Measurements from ENCODE around the gene SMIM41.

SMIM41 gene

DNA sequence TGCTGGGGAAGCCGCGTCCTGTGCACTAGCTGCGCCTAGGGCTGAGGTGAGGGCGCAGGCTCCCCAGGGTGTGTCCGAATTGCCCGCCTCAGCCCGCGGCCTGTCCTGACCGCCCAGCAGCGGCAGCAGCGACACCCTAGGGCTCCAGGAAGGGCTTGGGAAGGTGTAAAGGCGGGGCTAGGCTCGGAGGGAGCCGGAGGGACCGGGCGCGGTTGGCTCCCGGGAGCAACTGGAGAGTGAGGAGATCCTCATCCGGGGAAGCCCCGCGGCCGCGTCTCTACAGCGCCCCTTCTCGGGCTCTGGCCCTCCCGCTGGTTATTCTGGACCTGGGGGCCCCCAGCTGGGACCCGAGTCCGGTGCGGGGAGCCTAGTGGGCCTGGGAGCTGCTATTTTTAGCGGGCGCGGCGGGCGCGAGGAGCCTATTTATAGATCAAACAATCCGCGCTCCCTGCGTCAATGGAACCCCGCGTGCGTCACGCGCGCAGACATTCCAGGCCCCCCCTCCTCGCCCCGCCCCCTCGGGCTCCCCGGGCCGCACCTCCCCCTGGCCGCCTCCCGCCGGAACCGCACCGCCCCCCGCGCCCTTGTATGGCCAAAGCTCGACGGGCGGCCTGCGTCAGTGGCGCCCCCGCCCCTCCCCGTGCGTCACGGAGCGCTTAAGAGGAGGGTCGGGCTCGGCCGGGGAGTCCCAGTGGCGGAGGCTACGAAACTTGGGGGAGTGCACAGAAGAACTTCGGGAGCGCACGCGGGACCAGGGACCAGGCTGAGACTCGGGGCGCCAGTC, 28.6 kb upstream of the SMIM41 start, which contains the start of gene NR4A1:
Gene NR4A1, plus strand, starts transcription at position 685 of the 784 bp plus-strand sequence. CDS start 2,887 bp downstream, outside the sequence.
- peak; percentile 96 for DNase-seq (ENCODE audit: low spot score)

- DNase-seq (ENCODE audit: low spot score) = no peak
Measured at GRCh38 chr12:52052468-52053186, 26.9 kb upstream of the SMIM41 start.

GRCh38 chr12:52053536-52054209, 25.8 kb upstream of the SMIM41 start:
- no peak for DNase-seq (ENCODE audit: low spot score)

DNA sequence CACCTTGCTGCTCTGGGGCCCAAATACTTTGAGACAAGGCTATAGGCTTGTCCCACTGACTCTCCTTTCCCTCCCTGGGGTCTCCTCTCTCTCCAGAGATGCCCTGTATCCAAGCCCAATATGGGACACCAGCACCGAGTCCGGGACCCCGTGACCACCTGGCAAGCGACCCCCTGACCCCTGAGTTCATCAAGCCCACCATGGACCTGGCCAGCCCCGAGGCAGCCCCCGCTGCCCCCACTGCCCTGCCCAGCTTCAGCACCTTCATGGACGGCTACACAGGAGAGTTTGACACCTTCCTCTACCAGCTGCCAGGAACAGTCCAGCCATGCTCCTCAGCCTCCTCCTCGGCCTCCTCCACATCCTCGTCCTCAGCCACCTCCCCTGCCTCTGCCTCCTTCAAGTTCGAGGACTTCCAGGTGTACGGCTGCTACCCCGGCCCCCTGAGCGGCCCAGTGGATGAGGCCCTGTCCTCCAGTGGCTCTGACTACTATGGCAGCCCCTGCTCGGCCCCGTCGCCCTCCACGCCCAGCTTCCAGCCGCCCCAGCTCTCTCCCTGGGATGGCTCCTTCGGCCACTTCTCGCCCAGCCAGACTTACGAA, 25.2 kb upstream of the SMIM41 start:
- no peak for DNase-seq (ENCODE audit: low spot score)

- no peak for DNase-seq (ENCODE audit: low spot score)
Measured at GRCh38 chr12:52054833-52055730, 24.4 kb upstream of the SMIM41 start.

DNA sequence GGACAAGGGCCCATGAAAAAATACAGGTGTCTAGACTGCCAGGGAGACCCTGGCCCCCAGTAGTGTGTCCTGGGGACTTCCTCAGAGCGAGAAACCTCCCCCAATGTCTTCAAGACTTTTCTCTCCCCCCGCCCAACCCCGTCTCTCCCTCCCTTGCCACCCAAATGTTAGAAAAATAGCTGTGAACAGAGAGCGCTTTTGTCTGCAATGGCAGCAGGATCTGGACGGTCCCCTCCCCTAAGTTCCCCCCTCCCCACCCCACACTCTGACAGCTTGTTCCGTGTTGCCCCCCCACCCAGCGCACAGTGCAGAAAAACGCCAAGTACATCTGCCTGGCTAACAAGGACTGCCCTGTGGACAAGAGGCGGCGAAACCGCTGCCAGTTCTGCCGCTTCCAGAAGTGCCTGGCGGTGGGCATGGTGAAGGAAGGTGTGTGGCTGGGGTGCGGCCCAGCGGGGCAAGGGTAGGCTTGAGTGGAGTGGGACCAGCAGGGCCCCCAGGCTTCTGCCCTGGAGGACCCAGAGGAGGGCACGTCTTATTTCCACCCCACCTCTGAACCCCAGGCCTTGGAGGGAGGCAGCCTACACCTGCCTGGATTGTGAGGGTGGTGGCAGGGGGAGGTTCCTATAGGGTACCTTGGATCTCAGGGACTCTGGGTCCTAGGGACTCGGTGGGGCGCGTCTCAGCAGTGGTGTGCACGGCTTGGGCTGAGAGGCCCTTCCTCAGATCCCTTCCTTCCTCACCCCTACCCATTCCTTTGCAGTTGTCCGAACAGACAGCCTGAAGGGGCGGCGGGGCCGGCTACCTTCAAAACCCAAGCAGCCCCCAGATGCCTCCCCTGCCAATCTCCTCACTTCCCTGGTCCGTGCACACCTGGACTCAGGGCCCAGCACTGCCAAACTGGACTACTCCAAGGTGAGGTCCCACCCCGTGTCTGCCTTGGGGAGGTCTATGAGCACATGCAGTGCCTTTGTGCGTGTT, 23.5 kb upstream of the SMIM41 start:
- no peak for DNase-seq (ENCODE audit: low spot score)

DNA sequence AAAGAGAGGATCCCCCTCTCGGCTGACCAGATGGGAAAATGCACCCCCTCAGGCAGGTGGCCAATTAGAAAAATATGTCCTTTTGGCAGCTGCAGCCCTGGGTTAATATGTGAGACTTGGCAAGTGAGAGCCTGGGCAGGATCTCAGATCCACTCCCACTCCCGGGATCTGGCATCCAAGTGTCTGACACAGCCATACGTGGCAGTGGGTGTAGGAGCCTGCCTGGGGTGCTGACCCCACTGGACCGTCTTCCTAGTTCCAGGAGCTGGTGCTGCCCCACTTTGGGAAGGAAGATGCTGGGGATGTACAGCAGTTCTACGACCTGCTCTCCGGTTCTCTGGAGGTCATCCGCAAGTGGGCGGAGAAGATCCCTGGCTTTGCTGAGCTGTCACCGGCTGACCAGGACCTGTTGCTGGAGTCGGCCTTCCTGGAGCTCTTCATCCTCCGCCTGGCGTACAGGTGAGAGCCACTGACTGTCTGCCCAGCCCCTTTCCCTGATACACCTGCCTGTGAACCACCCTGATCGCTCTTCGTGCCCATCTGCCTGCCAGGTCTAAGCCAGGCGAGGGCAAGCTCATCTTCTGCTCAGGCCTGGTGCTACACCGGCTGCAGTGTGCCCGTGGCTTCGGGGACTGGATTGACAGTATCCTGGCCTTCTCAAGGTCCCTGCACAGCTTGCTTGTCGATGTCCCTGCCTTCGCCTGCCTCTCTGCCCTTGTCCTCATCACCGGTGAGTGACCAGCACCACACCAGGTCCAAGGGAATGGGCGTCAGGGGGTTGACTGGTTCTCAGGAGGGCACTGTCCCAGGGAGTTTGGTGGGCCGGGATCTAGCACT, 22.5 kb upstream of the SMIM41 start:
- DNase-seq (ENCODE audit: low spot score) = no peak

GRCh38 chr12:52057638-52058576, 21.6 kb upstream of the SMIM41 start:
- DNase-seq (ENCODE audit: low spot score) = no peak

- no peak for DNase-seq (ENCODE audit: low spot score)
Measured at GRCh38 chr12:52058631-52059361, 20.7 kb upstream of the SMIM41 start.

- no peak for DNase-seq (ENCODE audit: low spot score)
Measured at GRCh38 chr12:52059582-52060497, 19.7 kb upstream of the SMIM41 start.

- no peak for DNase-seq (ENCODE audit: low spot score)
Measured at GRCh38 chr12:52060498-52061177, 18.9 kb upstream of the SMIM41 start.

- DNase-seq (ENCODE audit: low spot score) = no peak
Measured at GRCh38 chr12:52061470-52062166, 17.9 kb upstream of the SMIM41 start.

DNA sequence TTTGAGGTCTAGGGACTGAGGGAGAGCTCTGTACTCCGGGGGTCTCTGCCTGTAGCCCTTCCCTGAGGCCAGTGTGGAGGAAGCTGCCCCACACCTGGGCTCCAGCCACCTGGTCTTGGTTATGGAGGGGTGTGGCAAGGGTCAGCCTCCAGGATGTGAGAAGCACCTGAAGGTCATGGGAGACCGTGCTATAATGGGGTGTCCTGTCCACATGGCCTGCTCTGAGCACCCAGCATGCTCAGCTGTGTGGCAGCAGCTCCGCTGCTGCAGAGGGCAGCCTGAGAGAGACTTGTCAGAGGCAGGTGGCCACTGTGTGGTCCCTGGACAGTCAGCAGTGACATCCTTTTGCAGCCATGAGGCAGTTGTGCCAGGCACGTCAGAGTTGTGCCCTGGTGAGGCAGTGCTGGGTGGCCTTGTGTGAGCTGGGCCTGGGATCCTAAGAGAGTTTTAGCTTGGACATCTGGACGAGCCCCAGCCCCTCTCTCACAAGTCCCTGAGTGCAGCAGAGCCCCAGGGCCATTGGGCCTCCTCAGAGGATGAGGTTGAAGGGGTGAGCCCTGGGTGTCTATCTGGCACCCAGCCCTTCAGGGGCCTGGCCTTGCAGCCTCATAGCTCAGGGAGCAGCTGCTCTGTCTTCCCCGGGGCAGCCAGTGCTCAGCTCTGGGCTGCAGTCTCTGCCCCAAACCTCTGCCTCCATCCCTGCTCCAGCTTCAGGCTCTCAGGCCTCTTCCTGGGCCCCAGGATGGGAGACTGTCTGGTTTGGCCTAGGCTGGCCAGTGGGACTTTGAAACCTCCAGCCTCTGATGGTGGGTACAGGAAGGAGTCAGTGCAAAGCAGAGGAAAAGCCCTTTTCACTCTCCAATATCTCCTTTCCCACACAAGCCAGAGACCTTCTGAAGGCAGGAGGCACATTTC, 17.1 kb upstream of the SMIM41 start:
- DNase-seq (ENCODE audit: low spot score) = no peak

Measured in ecto neural progenitor cell (in vitro differentiated cells).